NCI-H748 treated with DMSO at 0.1 percent for 48 hours (cell line): ENCODE measurements around the gene MVP.
"Not testable (repeated sequence)": the region's sequence is repeated elsewhere in the genome, so short reads cannot be mapped to it uniquely, and the experiment has no call there.

Experiments used
- DNase-seq: peaks from one replicate; lab custom pipeline; 2025; lab: John Stamatoyannopoulos, UW

Gene MVP

DNA sequence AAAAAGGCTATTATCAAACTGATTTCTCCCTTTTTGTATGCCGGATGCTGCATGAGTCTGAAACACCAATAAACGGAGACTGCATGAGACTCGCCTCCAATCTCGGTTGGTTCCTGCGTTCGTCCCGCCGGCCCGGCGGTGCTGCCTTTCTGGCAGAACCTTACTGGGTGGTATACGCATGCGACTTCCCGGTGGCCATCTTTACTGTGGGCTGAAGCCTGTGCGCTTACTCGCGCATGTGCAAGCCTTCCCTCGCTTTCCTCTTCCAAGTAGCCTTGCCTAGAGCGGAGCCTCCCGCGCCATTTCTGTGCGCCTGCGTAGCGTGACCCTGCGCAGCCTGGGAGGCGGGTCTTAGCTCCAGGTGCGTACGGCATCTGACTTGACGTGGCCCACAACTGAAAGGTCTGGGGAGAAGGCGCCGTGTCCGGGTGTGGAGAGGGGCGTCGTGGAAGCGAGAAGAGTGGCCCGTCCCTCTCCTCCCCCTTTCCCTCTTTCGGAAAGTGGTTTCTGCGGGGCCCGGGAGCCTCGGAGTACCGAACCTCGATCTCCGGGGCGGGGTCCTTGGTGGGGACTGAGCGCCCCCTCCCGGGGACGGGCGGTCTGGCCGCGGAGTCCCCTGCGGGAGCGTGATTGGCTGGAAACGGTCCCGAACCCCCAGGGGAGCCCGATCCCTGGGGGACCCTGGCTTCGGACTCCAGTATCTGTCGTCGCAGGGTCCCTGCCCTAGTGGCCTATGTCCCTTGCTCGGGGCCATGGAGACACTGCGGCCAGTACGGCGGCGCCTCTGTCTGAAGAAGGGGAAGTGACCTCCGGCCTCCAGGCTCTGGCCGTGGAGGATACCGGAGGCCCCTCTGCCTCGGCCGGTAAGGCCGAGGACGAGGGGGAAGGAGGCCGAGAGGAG is 4.2 kb upstream of the MVP start, which contains the start of gene PAGR1:
TSS of gene PAGR1 (plus strand) at position 360 of the 901 bp plus-strand sequence. CDS start at position 734, 374 bp downstream.
- DNase-seq = peak; percentile 92

DNA sequence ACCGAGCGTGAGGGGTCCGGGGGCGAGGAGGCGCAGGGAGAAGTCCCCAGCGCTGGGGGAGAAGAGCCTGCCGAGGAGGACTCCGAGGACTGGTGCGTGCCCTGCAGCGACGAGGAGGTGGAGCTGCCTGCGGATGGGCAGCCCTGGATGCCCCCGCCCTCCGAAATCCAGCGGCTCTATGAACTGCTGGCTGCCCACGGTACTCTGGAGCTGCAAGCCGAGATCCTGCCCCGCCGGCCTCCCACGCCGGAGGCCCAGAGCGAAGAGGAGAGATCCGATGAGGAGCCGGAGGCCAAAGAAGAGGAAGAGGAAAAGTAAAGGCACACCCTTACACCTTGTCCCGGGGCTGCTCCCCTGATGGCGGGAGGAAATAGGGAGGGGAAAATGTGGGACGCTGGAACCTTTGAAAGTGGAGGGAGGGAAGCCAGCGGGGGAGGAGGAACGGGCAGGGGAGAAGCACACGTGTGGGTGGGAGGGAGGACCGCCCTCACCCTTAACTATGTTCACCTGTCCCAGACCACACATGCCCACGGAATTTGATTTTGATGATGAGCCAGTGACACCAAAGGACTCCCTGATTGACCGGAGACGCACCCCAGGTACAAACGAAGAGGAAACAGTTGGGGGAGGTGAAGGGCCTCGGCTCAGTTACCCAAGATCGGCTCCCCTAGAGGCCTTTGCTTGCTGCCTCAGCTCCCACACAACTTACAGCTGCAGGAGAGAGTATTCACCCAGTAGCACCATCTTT is 3.4 kb upstream of the MVP start:
- DNase-seq = no peak

DNA sequence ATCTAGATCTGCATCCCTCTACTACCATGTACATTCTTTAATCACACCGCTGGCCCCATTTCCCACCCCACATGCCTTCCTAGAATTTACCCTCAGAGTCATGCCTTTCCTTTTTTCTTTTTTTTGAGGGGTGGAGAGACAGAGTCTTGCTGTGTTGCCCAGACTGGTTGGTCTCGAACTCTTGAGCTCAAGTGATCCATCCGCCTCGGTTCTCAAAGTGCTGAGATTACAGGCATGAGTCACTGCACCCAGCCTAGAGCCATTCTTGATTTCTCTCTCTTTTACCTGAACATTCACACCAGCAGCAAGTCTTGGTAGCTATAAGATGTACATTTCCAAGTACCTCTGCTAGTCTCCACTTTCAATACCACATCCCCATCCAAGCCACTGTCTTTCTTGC is 2.2 kb upstream of the MVP start:
- DNase-seq = no peak

DNA sequence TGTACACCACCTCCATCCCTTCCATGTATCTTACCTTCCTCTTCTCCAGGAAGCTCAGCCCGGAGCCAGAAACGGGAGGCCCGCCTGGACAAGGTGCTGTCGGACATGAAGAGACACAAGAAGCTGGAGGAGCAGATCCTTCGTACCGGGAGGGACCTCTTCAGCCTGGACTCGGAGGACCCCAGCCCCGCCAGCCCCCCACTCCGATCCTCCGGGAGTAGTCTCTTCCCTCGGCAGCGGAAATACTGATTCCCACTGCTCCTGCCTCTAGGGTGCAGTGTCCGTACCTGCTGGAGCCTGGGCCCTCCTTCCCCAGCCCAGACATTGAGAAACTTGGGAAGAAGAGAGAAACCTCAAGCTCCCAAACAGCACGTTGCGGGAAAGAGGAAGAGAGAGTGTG is 756 bp upstream of the MVP start:
- DNase-seq = no peak

DNA sequence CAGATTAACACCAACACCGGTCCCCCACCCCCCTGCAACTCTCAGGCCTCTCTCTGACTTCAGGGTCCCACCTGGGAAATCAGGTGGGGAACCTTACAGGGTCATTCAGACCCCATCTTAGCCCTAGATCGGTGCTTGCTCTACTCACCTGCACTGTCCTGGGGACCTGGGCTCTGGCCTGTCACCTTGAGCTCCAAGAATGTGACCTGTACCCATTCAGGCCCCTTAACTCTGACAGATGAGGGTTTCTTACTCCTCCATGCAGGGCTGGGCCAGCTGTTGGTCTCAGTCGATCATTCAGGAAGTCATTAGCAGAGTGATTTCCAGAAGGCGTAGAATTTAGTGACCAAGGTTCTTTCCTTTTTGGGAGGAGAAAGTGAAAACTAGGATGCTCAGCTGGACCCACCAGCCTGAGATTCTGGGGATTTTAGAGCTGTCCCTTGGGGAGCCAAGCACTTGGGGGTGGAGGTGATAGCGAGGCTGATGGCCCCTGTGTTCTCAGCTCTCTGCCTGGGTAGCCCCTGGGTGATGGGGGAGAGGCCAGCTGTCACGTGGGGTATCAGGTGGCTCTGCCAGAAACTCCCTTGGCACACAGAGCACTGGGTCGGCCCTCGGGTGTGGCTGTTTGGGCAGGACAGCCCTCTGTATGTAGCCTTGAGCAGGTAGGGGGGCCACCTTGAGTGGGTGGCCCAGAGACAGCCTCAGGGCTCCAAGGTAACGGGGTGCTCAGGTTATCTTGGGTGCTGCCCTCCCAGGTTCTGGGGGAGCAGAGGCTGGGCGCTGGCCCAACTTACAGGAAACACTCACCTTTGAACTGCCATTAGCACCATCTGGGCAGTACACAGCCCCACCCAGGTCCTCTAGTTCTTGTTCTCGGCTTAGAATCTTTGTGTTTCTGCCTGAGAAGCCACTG is 724 bp downstream of the MVP start:
- no peak for DNase-seq

DNA sequence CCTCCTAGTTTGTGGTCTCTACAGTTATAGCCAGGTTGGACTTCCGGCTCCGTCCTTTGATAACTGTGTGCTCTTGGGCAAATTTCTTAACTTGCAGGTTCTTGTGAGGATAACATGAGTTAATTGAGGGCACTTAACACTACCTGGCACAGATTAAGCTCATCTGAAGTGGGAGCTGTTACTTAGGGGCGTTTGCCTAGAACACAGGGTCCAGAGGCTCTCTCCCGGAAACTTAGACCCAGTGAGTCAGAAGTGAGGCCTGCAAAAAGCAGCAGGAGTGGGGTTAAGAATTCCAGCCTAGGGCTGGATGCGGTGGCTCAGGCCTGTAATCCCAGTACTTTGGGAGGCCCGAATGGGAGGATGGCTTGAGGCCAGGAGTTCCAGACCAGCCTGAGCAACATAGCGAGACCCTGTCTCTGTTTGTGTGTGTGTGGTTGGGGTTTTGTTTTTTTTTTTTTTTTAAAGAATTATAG is 1.4 kb downstream of the MVP start:
- no peak for DNase-seq

DNA sequence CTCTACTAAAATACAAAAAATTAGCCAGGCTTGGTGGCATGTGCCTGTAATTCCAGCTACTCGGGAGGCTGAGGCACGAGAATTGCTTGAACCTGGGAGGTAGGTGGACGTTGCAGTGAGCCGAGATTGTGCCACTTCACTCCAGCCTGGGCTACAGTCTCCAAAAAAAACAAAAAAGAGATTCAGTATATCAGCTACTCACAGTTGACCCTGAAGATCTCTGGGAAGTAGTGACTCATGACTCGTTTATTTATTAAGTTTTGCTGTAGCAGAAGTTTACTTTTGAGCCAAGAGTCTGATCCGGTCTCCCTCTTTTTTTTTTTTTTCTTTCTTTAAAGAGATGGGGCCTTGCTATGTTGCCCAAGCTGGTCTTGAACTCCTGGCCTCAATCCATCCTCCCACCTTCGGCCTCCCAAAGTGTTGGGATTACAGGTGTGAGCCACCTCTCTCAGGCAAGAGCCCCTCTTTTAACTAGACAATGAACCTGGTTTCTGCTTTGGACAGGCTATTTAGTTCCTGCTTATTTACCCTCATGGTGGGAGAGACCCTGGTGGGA is 4.4 kb downstream of the MVP start:
- DNase-seq = no peak

DNA sequence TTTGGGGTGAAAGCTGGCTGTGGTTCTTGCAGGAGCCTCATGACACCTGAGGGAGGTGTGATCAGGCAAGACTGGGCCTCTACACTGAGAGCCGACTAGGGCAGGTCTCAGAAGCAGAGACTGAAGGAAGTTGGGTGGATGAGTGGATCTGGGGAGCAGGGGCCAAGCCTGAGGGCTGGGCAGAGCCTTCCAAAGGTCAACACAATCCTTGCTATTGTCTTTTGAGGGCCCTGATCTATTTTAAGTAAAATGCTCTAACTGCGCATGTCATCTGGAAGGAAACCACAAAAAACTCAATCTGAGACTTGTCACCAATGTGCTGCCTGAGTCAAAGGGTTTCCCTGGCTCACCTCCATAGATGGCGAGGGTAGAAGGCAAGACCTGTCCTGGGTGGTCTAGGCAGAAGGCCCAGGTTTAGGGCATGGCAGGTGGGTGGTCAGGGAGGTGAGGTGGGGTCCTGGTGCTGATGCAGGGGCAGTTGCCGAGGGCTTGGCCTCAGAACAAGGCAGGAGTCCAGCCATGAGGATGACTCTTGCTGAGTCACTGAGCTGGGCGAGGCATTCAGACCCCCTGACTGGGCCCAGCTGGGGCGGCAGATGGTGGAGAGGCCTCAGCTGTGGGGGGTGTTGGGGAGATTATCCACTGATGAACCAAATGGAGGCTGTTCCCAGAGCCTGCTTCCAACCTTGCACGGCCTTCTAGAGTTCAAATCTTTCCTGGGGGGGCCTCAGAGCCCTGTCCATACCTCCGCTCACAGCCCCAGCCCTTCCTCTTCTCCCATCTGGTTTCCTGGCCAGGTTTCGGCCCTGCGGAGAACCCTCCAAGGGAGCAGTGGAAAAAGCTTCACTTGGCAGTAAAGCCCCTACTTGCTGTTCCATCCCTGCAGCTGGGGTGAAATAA is 5.1 kb downstream of the MVP start:
- no peak for DNase-seq

DNA sequence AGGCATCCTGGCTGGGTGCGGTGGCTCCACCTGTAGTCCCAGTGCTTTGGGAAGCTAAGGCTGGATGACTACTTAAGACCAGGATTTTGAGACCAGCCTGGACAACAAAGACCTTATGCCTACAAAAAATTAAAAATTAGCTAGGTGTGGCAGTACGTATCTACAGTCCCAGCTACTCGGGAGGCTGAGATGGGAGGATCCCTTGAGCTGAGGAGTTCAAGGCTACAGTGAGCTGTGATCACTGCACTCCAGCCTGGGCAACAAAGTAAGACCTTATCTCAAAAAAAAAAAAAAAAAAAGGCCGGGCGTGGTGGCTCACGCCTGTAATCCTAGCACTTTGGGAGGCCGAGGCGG is 6.1 kb downstream of the MVP start:
- no peak for DNase-seq

DNA sequence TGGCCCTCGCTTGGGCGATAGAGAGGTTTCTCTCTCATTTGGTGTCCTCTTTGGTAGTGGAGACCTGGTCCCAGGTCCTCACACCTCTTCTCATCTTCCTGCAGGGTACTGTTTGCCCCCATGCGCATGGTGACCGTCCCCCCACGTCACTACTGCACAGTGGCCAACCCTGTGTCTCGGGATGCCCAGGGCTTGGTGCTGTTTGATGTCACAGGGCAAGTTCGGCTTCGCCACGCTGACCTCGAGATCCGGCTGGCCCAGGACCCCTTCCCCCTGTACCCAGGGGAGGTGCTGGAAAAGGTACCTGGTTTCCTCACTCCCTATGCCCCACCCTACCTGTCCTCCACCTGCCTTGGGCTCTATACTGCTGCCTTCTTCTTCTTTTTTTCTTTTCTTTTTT is 10.5 kb downstream of the MVP start:
- no peak for DNase-seq

DNA sequence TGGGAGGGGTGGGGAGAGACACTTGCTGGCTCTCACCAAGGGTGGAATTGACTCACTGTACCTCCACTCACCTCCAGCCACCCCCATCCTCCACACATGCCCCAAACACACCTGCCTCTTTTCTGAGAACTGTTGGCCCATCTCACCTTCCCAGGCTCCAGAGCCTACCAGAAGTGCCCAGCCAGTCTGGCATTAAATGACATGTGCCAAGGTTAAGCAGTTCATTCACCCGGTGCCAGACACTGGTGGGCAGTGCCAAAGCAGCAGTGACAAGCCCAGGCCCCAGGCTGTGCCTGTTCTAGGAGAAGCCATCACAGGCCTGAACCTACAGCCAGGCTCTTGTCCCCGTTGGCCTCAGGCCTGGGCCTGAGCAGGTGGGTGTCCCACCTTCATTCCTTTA is 11.2 kb downstream of the MVP start:
- no peak for DNase-seq

DNA sequence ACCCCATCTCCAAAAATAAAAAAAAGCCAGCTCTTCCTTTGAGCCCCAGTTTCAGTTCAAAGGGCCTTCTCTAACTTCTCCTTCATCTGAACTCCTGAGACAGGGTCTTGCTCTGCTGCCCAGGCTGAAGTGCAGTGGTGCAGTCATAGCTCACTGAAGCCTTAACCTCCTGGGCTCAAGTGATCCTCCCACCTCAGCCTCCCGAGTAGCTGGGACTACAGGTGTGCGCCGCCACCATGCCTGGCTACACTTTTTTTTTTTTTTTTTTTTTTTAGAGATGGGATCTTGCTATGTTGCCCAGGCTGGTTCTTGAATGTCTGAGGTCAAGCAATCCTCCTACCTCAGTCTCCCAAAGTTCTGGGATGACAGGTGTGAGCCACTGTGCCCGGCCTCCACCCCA is 13.0 kb downstream of the MVP start:
- not testable (repeated sequence) for DNase-seq

DNA sequence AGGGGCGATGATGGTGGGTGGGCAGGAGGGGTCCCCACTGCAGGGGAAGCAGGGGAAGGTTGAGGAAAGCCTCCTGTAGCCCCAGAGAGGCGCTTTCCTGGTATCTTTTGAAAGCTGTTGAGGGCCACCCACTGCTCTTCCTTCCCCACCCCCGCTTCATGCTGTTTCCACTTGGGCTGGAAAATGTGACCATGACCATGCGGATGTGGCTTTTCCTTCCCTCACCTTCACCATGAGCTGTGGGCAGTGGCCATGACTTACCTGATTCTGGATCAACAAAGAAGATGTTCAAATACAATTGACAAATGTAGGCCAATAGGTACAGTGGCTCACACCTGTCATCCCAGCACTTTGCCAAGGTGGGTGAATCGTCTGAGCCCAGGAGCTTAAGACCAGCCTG is 13.8 kb downstream of the MVP start:
- no peak for DNase-seq

DNA sequence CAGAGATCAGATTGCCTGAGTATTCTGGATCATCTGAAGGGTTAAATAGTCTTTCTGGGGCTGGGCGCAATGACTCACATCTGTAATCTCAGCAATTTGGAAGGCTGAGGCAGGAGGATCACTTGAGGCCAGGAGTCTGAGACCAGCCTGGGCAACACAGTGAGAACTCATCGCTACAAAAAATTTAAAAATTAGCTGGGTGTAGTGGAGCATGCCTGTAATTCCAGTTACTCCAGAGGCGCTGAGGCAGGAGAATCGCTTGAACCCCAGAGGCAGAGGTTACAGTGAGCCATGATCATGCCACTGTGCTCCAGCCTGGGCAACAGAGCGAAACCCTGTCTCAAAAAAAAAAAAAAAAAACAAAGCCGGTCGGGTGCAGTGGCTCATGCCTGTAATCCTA is 15.7 kb downstream of the MVP start:
- no peak for DNase-seq

DNA sequence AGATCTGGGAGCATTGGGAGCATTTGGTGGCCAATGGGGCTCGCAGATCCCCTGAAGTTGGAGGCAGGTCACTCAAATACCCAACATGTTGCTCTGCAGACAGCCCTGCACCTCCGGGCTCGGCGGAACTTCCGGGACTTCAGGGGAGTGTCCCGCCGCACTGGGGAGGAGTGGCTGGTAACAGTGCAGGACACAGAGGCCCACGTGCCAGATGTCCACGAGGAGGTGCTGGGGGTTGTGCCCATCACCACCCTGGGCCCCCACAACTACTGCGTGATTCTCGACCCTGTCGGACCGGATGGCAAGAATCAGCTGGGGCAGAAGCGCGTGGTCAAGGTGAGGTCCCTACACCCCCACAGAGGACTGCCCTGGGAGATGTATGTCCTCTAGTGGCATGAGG is 16.4 kb downstream of the MVP start:
- no peak for DNase-seq

DNA sequence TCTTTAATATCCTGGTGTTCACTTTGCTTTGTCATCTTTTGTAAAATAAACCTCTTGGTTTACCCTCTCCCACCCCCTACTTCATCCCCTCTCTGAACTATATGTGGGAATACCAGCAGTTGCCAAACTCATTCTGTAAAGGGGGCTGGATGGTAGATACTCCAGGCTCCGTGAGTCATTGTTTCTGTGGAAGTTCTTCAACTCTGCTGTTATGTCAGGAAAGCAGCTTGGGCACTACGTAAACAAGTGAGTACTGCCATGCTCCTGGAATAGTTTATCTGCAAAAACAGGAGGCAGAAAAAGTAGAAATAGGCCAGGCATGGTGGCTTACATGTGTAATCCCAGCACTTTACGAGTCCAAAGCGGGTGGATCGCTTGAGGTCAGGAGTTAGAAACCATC is 17.6 kb downstream of the MVP start:
- no peak for DNase-seq

DNA sequence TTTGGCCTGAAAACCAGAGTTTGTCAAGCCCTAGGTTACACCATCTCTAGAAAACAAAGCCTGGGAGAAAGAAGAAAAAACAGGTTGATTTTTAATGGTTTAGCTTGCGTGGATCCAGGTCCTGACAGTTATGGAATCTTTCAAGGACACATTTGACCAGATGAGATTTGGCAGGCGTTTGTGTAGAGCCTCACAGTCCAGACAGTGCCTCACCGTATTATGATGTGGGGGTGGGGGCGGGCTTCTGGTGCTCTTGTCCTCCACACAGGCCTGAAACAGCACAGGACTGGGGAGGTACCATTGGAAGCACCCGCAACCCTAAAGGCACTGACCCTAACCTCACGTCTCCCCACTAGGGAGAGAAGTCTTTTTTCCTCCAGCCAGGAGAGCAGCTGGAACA is 19.6 kb downstream of the MVP start:
- no peak for DNase-seq

DNA sequence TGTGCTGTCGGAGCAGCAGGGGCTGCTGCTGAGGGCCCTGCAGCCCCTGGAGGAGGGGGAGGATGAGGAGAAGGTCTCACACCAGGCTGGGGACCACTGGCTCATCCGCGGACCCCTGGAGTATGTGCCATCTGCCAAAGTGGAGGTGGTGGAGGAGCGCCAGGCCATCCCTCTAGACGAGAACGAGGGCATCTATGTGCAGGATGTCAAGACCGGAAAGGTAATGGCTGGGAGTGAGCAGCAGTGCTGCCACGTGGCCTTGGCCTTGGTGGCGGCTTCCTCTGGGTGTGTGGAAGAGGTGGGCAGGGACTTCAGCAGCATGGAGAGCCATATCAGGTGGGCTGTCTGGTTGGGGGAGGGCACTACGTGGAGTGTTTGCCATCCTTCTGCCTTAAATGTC is 20.0 kb downstream of the MVP start:
- no peak for DNase-seq

DNA sequence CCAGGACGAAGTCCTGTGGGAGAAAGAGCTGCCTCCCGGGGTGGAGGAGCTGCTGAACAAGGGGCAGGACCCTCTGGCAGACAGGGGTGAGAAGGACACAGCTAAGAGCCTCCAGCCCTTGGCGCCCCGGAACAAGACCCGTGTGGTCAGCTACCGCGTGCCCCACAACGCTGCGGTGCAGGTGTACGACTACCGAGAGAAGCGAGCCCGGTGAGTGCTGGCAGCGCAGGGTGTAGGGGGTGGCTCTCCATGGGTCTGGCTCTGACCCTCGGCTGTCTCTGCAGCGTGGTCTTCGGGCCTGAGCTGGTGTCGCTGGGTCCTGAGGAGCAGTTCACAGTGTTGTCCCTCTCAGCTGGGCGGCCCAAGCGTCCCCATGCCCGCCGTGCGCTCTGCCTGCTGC is 21.4 kb downstream of the MVP start:
- no peak for DNase-seq

DNA sequence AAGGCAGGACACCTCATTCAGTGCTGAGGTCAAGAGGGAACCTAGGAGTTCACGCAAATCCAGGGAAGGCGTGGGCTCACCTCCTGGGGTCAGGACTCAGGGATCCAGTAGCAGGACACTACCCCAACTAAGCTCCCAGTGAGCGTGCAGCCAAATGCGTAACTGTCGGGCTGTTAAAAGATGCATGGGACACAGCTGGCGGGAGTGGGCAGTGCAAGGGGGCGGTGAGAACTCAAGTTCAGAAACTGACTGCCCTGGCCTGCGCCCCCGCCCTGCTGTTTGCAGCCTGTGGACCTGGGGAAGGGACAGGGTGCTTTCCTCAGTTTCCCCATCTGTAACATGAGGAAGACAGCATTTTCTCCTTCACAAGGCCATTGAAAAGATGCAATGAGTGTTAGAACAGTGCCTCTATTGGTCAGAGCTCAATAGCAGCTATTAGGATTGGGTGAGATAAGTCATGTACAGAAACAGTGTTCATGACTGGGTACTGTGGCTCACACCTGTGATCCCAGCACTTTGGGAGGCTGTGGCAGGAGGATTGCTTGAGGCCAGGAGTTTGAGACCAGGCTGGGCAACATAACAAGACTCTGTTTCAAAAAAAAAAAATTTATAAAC is 22.6 kb downstream of the MVP start:
- no peak for DNase-seq
